ENCODE measurements around the gene EXOC3.

EXOC3 gene

GRCh38 chr5:476102-476813, 33.3 kb downstream of the EXOC3 start:
- no peak overlapping the region for H3K4me3 ChIP-seq (ENCODE audit: low read depth, low read length)
- no peak for TF ChIP-seq CTCF (IDR thresholded peaks at IDR 0.05; ENCODE audit: borderline replicate concordance, insufficient read depth, low read depth, low read length)

GRCh38 chr5:476814-477175, 33.8 kb downstream of the EXOC3 start:
- TF ChIP-seq CTCF (IDR thresholded peaks at IDR 0.05; ENCODE audit: borderline replicate concordance, insufficient read depth, low read depth, low read length): no peak
- H3K4me3 ChIP-seq (ENCODE audit: low read depth, low read length): no peak overlapping the region

DNA sequence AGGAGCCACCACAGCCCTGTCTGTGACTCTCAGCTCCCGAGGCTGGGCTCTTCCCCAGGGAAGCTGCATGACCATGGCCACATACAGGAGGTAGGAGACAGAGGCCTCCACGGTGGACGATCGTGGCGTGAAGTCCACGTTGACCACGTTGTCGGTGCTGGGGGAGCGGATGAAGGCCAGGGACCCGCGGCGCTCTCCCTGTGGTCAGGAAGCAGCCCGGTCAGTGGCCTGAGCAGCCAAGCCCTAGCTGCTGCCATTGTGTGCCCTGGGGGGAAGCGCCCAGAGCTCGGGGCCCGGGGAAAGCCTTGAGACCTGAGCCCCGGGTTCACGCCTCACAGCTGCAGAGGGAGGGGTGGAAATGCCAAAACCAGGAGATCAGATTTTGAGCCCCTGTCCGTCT, 34.3 kb downstream of the EXOC3 start:
- no peak for TF ChIP-seq CTCF (IDR thresholded peaks at IDR 0.05; ENCODE audit: borderline replicate concordance, insufficient read depth, low read depth, low read length)
- H3K4me3 ChIP-seq (ENCODE audit: low read depth, low read length): no peak overlapping the region

GRCh38 chr5:477871-478270, 34.9 kb downstream of the EXOC3 start:
- H3K4me3 ChIP-seq (ENCODE audit: low read depth, low read length): no peak overlapping the region
- no peak for TF ChIP-seq CTCF (IDR thresholded peaks at IDR 0.05; ENCODE audit: borderline replicate concordance, insufficient read depth, low read depth, low read length)

- no peak overlapping the region for H3K4me3 ChIP-seq (ENCODE audit: low read depth, low read length)
- no peak for TF ChIP-seq CTCF (IDR thresholded peaks at IDR 0.05; ENCODE audit: borderline replicate concordance, insufficient read depth, low read depth, low read length)
These were observed 35.5 kb downstream of the EXOC3 start for GRCh38 chr5:478369-478981.

- no peak overlapping the region for H3K4me3 ChIP-seq (ENCODE audit: low read depth, low read length)
- no peak for TF ChIP-seq CTCF (IDR thresholded peaks at IDR 0.05; ENCODE audit: borderline replicate concordance, insufficient read depth, low read depth, low read length)
These were observed 36.1 kb downstream of the EXOC3 start for GRCh38 chr5:478982-479535.

Measured in GM12875 (cell line).